Measurements from ENCODE around the gene YY2. TPM values are rescaled to one million over a fixed set of nuclear protein-coding genes. Genes with fewer than 3 reads are reported as not detected.
"Not testable (repeated sequence)": the region's sequence is repeated elsewhere in the genome, so short reads cannot be mapped to it uniquely, and the experiment has no call there.

The YY2 gene
- total and polyA plus RNA-seq, 12 donors, result 1.2 to 3.7 (median 1.8) TPM

GRCh38 chrX:21813612-21814368, 42.0 kb upstream of the YY2 start:
- Histone ChIP-seq H3K27me3 (no peaks in the 10 kb centered on the region), H3K4me1 (replicated peaks in 1 of 2) (no peaks in the 10 kb centered on the region), H3K36me3 (replicated peaks in 1 of 2) (no peaks in the 10 kb centered on the region), H3K27ac (no peak overlapping the region), H3K4me3 (no peak overlapping the region), H3K9me3 (replicated peaks in 1 of 3) (no peaks in the 10 kb centered on the region)
- intact Hi-C loops (cut with DNase I), result no loop called here
- no peak for TF ChIP-seq POLR2A (IDR thresholded peaks at IDR 0.05)
- TF ChIP-seq CTCF (IDR thresholded peaks at IDR 0.05), result no peak
- DNase-seq, result no peak

- 75 to 92% (median 84%) methylated on average over 4 to 5 of the region's 5 CpGs for WGBS, 4 donors
- TF ChIP-seq POLR2A (IDR thresholded peaks at IDR 0.05) (no peak), CTCF (IDR thresholded peaks at IDR 0.05) (no peak)
Measured at GRCh38 chrX:21816136-21816535, 39.7 kb upstream of the YY2 start.

GRCh38 chrX:21820170-21820569, 35.6 kb upstream of the YY2 start:
- WGBS, 4 donors, result 92 to 100% (median 96%) methylated on average over 1 of the region's 1 CpG
- intact Hi-C loops (cut with DNase I); H3K27ac ChIP-seq; H3K9me3 ChIP-seq (replicated peaks in 1 of 3); H3K27me3 ChIP-seq; H3K4me3 ChIP-seq; H3K36me3 ChIP-seq (replicated peaks in 1 of 2); DNase-seq; H3K4me1 ChIP-seq (replicated peaks in 1 of 2): not testable (repeated sequence)

More at GRCh38 chrX:21816136-21816535, 39.7 kb upstream of the YY2 start:
- Histone ChIP-seq H3K4me1 (replicated peaks in 1 of 2) (no peaks in the 10 kb centered on the region), H3K27ac (no peak overlapping the region), H3K9me3 (replicated peaks in 1 of 3) (no peaks in the 10 kb centered on the region), H3K4me3 (no peak overlapping the region), H3K27me3 (peaks cover 5% of the 10 kb centered on the region), H3K36me3 (replicated peaks in 1 of 2) (no peaks in the 10 kb centered on the region)
- intact Hi-C loops (cut with DNase I), result no loop called here
- no peak for DNase-seq

- Histone ChIP-seq H3K27ac (no peak overlapping the region), H3K27me3 (peaks cover 12% of the 10 kb centered on the region), H3K9me3 (replicated peaks in 1 of 3) (no peaks in the 10 kb centered on the region), H3K4me3 (no peak overlapping the region), H3K4me1 (replicated peaks in 1 of 2) (no peaks in the 10 kb centered on the region), H3K36me3 (replicated peaks in 1 of 2) (no peaks in the 10 kb centered on the region)
- intact Hi-C loops (cut with DNase I), result no loop called here
- 76 to 97% (median 92%) methylated on average over 3 of the region's 3 CpGs for WGBS, 4 donors
- TF ChIP-seq CTCF (IDR thresholded peaks at IDR 0.05) (no peak), POLR2A (IDR thresholded peaks at IDR 0.05) (no peak)
- DNase-seq, result no peak
Measured at GRCh38 chrX:21821875-21822274, 33.9 kb upstream of the YY2 start.

GRCh38 chrX:21831496-21831895, 24.3 kb upstream of the YY2 start:
- intact Hi-C loops (cut with DNase I), result no loop called here
- DNase-seq, result no peak
- Histone ChIP-seq H3K27me3 (peaks cover 6% of the 10 kb centered on the region), H3K4me1 (replicated peaks in 1 of 2) (no peaks in the 10 kb centered on the region), H3K4me3 (no peak overlapping the region), H3K36me3 (replicated peaks in 1 of 2) (no peaks in the 10 kb centered on the region), H3K9me3 (replicated peaks in 1 of 3) (no peaks in the 10 kb centered on the region), H3K27ac (no peak overlapping the region)
- WGBS, 4 donors, result 57 to 76% (median 67%) methylated on average over 1 to 2 of the region's 2 CpGs
- TF ChIP-seq POLR2A (IDR thresholded peaks at IDR 0.05), result no peak
- TF ChIP-seq CTCF (IDR thresholded peaks at IDR 0.05), result no peak
